Common myeloid progenitor, CD34-positive (primary cell): ENCODE data around the gene C20orf141.

Experiments
- CTCF ChIA-PET: fragments of 350-600 bp; sonication (Branson Sonifier 250); formaldehyde crosslinking; loops from one replicate; lab custom pipeline; 2021; ENCODE audit warnings: antibody characterized with exemption; lab: Charles Lee
- POLR2A ChIA-PET: fragments of 350-600 bp; sonication (Branson Sonifier 250); formaldehyde crosslinking; loops from one replicate; lab custom pipeline; 2021; ENCODE audit warnings: antibody characterized with exemption; lab: Charles Lee
- DNase-seq, 3 donors: peaks; one replicate each; pipeline versions ENCODE4 v3.0.0 to v3.0.0-alpha.2; 2013
- H3K27ac ChIP-seq, 2 experiments: 1 replicate in 1 of 2; 2 replicates in 1 of 2; pipeline ENCODE4 v1.7.0; 2013; ENCODE audit warnings: inconsistent platforms in 2 of 2, low read length in 2 of 2, mild to moderate bottlenecking in 2 of 2, low read depth in 1 of 2, moderate library complexity in 1 of 2; ENCODE audit not compliant: severe bottlenecking in 2 of 2, insufficient read depth in 1 of 2, poor library complexity in 1 of 2
- H3K27me3 ChIP-seq, 5 experiments: replicated peaks in 2 of 5; 1 replicate in 3 of 5; 2 replicates in 2 of 5; pipeline versions ENCODE4 v1.6.1 to v1.7.0; 2013; ENCODE audit warnings: low read length in 4 of 5, mild to moderate bottlenecking in 2 of 5, moderate library complexity in 2 of 5, inconsistent platforms in 1 of 5; ENCODE audit not compliant: insufficient read depth in 5 of 5, control insufficient read depth in 4 of 5
- H3K36me3 ChIP-seq, 4 experiments: 1 replicate in 2 of 4; 2 replicates in 2 of 4; pipeline versions ENCODE4 v1.6.1 to v1.7.0; 2013; ENCODE audit warnings: low read length in 3 of 4, control low read depth in 1 of 4, mild to moderate bottlenecking in 1 of 4; ENCODE audit not compliant: control insufficient read depth in 4 of 4, insufficient read depth in 4 of 4
- H3K4me1 ChIP-seq, 4 experiments: 1 replicate in 3 of 4; 2 replicates in 1 of 4; pipeline versions ENCODE4 v1.6.1 to v1.7.1; 2013; ENCODE audit warnings: low read length in 3 of 4, mild to moderate bottlenecking in 3 of 4, control low read depth in 1 of 4, inconsistent platforms in 1 of 4, moderate library complexity in 1 of 4; ENCODE audit not compliant: control insufficient read depth in 4 of 4, insufficient read depth in 4 of 4; ENCODE audit errors: control extremely low read depth in 1 of 4
- H3K4me3 ChIP-seq, 7 experiments: 1 replicate in 4 of 7; 2 replicates in 3 of 7; pipeline versions ENCODE4 v1.5.1 to v1.7.0; 2013; ENCODE audit warnings: mild to moderate bottlenecking in 7 of 7, low read length in 6 of 7, moderate library complexity in 6 of 7, inconsistent platforms in 2 of 7, low read depth in 2 of 7, control low read depth in 1 of 7; ENCODE audit not compliant: insufficient read depth in 4 of 7, control insufficient read depth in 1 of 7; ENCODE audit errors: extremely low read depth in 1 of 7
- H3K9me3 ChIP-seq, 5 experiments: 1 replicate in 4 of 5; 2 replicates in 1 of 5; pipeline versions ENCODE4 v1.6.1 to v1.7.1; 2013; ENCODE audit warnings: low read length in 4 of 5, mild to moderate bottlenecking in 2 of 5, inconsistent platforms in 1 of 5, low read depth in 1 of 5, moderate library complexity in 1 of 5; ENCODE audit not compliant: control insufficient read depth in 4 of 5, insufficient read depth in 2 of 5; ENCODE audit errors: control extremely low read depth in 1 of 5
- WGBS: methylation state at CpG from one replicate; pipeline ENCODE4 v1.1.5; 2013; ENCODE audit not compliant: insufficient coverage; 5-methylcytosine and 5-hydroxymethylcytosine counted together

C20orf141 gene

GRCh38 chr20:2812189-2812588 lies 2.6 kb upstream of the C20orf141 start:
- no peaks in the 10 kb centered on the region for H3K36me3 ChIP-seq
- DNase-seq = no peak
- 100% methylated on average over 3 of the region's 3 CpGs for WGBS
- H3K4me3 ChIP-seq = no peak overlapping the region
- ChIA-PET POLR2A (no interaction called here), CTCF (interaction anchor here (0.5 to 1.1 kb wide), 3 partner anchors 8 to 186 kb away, joined by 3 read pairs; partner anchors contain the start of gene CPXM1)
- peaks cover 0 to 8% (median 0%) of the 10 kb centered on the region in 5 experiments for H3K9me3 ChIP-seq
- H3K27me3 ChIP-seq = peaks cover 0 to 3% (median 2%) of the 10 kb centered on the region in 5 experiments
- H3K4me1 ChIP-seq = peaks cover 0 to 24% (median 22%) of the 10 kb centered on the region in 4 experiments
- no peak overlapping the region for H3K27ac ChIP-seq

- Histone ChIP-seq H3K9me3 (peaks cover 0 to 8% (median 0%) of the 10 kb centered on the region in 5 experiments), H3K27me3 (peaks cover 0 to 4% (median 0%) of the 10 kb centered on the region in 5 experiments), H3K4me1 (peaks cover 0 to 24% (median 22%) of the 10 kb centered on the region in 4 experiments), H3K36me3 (no peaks in the 10 kb centered on the region), H3K27ac (no peak overlapping the region), H3K4me3 (no peak overlapping the region)
- no peak for DNase-seq
- whole genome bisulfite sequencing = no CpG with 5 or more reads among the region's 1 CpG
- POLR2A ChIA-PET = interaction anchor here (1.0 kb wide), 1 partner anchor 13 kb away, joined by 4 read pairs; no protein-coding TSS in a partner anchor
- CTCF ChIA-PET = interaction anchor here (1.3 to 1.6 kb wide), 2 partner anchors 13 to 20 kb away, joined by 3 read pairs; partner anchors contain the start of gene CPXM1
Observed at GRCh38 chr20:2814076-2814475, 711 bp upstream of the C20orf141 start.

- H3K27me3 ChIP-seq = peaks cover 0 to 14% (median 5%) of the 10 kb centered on the region in 5 experiments
- no peak overlapping the region for H3K27ac ChIP-seq
- no peaks in the 10 kb centered on the region for H3K36me3 ChIP-seq
- no peak overlapping the region for H3K4me3 ChIP-seq
- ChIA-PET POLR2A (interaction anchor here (1.0 kb wide), 1 partner anchor 14 kb away, joined by 4 read pairs; no protein-coding TSS in a partner anchor), CTCF (interaction anchor here (1.3 kb wide), 1 partner anchor 18 kb away, joined by 3 read pairs; no protein-coding TSS in a partner anchor)
- H3K4me1 ChIP-seq = peaks cover 0 to 24% (median 22%) of the 10 kb centered on the region in 4 experiments
- no peak for DNase-seq
- 99% methylated on average over 8 of the region's 8 CpGs for WGBS
- peaks cover 0 to 8% (median 0%) of the 10 kb centered on the region in 5 experiments for H3K9me3 ChIP-seq
Observed at GRCh38 chr20:2815242-2815900, 584 bp downstream of the C20orf141 start.

DNA sequence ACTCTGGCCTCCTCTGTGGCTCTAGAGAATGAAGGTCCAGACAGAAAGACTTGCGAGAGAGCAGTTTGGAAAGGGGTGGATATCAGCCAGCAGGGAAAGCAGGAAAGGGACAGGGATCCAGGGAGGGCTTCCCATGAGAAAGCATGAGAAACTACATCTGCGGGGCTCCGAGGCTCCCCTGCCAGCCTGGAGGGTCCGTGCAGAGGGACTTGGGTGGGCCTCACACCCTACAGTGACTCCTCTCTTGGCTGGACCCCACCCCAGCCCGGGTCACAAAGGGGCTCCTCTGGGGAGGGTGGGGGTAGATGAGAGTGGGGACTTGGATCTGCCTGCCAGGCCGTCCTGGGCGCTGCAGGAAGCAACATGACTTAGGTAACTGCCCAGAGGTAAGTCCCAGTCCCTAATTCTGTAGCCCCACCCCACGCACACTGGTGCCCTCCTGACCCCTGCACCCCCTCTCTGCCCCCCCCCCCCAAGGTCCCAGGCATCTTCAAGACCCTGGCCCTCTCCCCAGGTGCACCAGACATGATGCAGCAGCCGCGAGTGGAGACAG lies 1.3 kb downstream of the C20orf141 start, which contains the start of gene TMEM239:
TSS of gene TMEM239 (plus strand) at position 335 of the 553 bp plus-strand sequence. CDS start at position 526, 191 bp downstream.
- 74% methylated on average over 5 of the region's 10 CpGs for WGBS
- Histone ChIP-seq H3K36me3 (no peaks in the 10 kb centered on the region), H3K9me3 (peaks cover 0 to 7% (median 0%) of the 10 kb centered on the region in 5 experiments), H3K4me1 (peaks cover 0 to 27% (median 25%) of the 10 kb centered on the region in 4 experiments), H3K27me3 (peaks cover 5 to 22% (median 8%) of the 10 kb centered on the region in 5 experiments), H3K4me3 (no peak within 1 kb of the TSS), H3K27ac (no peak within 1 kb of the TSS)
- POLR2A ChIA-PET = no interaction called here
- CTCF ChIA-PET = no interaction called here
- DNase-seq = no peak

GRCh38 chr20:2816583-2817340 lies 2.0 kb downstream of the C20orf141 start:
- no peak overlapping the region for H3K4me3 ChIP-seq
- peak in 2 of 3 donors; percentile 17 to 26 for DNase-seq
- no peaks in the 10 kb centered on the region for H3K36me3 ChIP-seq
- no peak overlapping the region for H3K27ac ChIP-seq
- 88% methylated on average over 17 of the region's 20 CpGs for WGBS
- H3K9me3 ChIP-seq = peaks cover 0 to 5% (median 0%) of the 10 kb centered on the region in 5 experiments
- peaks cover 0 to 32% (median 29%) of the 10 kb centered on the region in 4 experiments for H3K4me1 ChIP-seq
- peaks cover 5 to 28% (median 10%) of the 10 kb centered on the region in 5 experiments for H3K27me3 ChIP-seq
- POLR2A ChIA-PET = no interaction called here
- CTCF ChIA-PET = interaction anchor here (1.2 kb wide), 1 partner anchor 40 kb away, joined by 3 read pairs; no protein-coding TSS in a partner anchor

DNA sequence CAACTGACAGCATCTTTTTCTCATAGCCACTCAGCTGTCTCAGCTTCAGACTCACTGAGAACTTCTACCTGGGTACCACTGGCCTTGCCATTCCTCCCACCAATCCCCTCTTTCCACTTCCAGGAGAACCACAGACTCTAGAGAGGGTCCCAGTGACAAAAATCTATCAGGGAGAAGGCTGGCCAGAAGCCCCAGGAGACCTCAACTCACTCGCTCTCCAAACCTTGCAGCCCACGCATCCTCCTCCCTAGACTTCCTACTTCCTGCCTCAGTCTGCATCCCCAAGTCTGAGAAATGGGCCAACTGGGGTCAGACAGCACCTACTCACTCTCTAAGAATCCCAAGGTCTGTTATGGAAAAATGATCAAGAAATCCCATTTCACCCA lies 2.5 kb downstream of the C20orf141 start:
- Histone ChIP-seq H3K4me3 (no peak overlapping the region), H3K9me3 (peaks cover 0 to 3% (median 0%) of the 10 kb centered on the region in 5 experiments), H3K4me1 (peaks cover 0 to 37% (median 35%) of the 10 kb centered on the region in 4 experiments), H3K27me3 (peaks cover 5 to 29% (median 11%) of the 10 kb centered on the region in 5 experiments), H3K36me3 (no peaks in the 10 kb centered on the region), H3K27ac (no peak overlapping the region)
- 100% methylated on average over 1 of the region's 2 CpGs for WGBS
- DNase-seq = no peak
- ChIA-PET POLR2A (no interaction called here), CTCF (interaction anchor here (0.9 to 1.2 kb wide), 2 partner anchors 14 to 40 kb away, joined by 3 read pairs; no protein-coding TSS in a partner anchor)
